Stimulated activated CD8-positive, alpha-beta memory T cell treated with anti-CD3 and anti-CD28 coated beads, Interleukin-12 subunit alpha, Interleukin-12 subunit beta, amount 100 ng/mL, for 24 hours (primary cell): ENCODE measurements around the gene BCL2L2.
"Not testable (repeated sequence)": the region's sequence is repeated elsewhere in the genome, so short reads cannot be mapped to it uniquely, and the experiment has no call there.

Experiments used
- DNase-seq: peaks from one replicate; pipeline ENCODE4 v3.0.0-alpha.2; 2020; ENCODE audit errors: extremely low read depth

BCL2L2 gene

GRCh38 chr14:23324455-23324846 is 17.8 kb downstream of the BCL2L2 start:
- DNase-seq = no peak

GRCh38 chr14:23324993-23325392 is 18.4 kb downstream of the BCL2L2 start:
- no peak for DNase-seq

- DNase-seq = not testable (repeated sequence)
These were observed 19.1 kb downstream of the BCL2L2 start for GRCh38 chr14:23325746-23326145.

- DNase-seq = no peak
These were observed 20.1 kb downstream of the BCL2L2 start for GRCh38 chr14:23326491-23327332.

DNA sequence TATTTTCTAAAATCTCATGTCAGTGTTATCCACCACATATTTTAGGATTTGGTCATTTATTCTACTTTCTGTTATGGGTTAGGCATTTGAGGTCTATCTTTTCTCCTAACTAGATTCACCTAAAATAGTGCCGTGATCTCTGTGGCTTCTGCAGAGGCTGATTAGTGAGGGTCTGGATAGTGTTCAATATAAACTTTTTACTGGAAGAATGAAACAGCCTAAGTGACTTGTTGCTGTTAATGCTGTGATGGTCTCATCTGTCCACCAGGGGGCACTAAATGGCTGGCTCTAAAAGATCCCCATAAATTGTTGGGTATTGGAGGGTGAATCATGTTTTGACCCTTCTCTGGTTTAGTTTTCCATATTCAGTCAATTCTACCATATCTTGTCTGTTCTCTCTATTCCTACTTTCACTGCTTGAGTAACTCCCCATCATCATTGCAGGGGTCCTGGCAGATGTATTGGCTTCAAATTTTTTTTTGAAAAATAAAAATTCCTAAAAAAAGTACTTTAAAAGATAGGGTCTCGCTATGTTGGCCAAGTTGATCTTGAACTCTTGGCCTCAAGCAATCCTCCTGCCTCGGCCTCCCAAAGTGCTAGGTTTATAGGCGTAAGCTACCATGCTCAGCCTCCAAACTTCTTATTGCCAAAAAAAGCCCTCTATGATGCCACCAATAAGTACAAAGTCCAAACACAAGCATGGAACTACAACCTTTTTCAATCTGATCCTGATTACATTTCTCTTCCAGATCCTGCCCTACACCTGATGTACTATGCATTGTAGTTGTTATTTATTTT is 21.5 kb downstream of the BCL2L2 start:
- DNase-seq = no peak

- no peak for DNase-seq
These were observed 29.0 kb downstream of the BCL2L2 start for GRCh38 chr14:23335623-23336022.

GRCh38 chr14:23339506-23340268 is 33.1 kb downstream of the BCL2L2 start:
- no peak for DNase-seq

DNA sequence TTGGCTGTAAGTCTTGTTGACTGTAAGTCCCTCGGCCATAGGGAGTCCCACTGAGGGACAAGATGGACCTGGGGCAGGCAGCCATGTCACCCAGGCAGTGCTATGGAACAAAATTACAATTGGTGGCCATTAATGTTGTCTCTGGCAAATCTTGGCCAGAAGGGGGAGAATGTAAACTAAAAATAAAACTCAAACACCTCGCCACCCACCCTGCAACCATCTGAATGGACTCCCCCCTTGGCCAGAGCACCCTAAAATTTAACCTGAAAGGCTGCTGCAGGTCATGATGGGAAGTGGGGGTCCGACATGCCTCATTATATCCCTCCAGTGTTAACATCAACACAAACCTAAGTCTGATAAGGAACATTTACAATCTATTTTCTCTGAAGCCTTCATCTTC is 37.8 kb downstream of the BCL2L2 start:
- no peak for DNase-seq

GRCh38 chr14:23345987-23346692 is 39.5 kb downstream of the BCL2L2 start:
- no peak for DNase-seq

- no peak for DNase-seq
These were observed 40.2 kb downstream of the BCL2L2 start for GRCh38 chr14:23346693-23347405.

- DNase-seq = no peak
These were observed 41.0 kb downstream of the BCL2L2 start for GRCh38 chr14:23347406-23348296.

- DNase-seq = no peak
These were observed 41.6 kb downstream of the BCL2L2 start for GRCh38 chr14:23348297-23348655.

DNA sequence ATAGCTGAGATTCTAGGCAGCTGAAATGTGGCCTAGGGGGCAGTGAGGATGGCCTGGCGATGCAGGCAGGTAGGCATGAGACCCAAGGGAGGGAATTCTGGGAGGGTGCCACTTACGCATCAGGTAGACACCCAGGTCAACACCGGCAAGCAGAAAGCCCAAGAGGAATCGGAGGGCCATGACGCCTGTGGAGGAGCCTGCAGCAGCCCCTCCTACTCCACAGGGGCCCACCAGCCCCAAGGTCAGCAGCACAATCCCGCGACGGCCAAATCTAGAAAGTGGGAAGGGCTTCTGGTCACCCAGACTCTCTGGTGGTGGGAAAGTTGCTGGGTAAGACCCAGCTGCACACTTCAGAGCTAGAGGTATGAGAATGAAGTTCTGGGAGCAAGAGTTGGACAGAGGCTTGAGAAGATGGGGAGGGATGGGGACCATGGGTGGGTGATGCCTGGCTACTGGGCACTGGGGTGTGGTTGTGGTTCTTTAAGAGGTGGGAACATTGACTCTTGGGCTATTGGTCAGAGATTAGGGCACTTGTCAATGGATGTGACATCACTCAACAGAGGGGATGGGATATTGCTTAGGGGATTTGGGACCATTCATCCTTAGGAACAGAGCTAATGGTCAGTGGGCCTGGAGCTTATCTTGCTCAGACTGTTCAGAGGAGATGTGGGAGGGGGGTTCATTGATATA is 42.7 kb downstream of the BCL2L2 start:
- no peak for DNase-seq

DNA sequence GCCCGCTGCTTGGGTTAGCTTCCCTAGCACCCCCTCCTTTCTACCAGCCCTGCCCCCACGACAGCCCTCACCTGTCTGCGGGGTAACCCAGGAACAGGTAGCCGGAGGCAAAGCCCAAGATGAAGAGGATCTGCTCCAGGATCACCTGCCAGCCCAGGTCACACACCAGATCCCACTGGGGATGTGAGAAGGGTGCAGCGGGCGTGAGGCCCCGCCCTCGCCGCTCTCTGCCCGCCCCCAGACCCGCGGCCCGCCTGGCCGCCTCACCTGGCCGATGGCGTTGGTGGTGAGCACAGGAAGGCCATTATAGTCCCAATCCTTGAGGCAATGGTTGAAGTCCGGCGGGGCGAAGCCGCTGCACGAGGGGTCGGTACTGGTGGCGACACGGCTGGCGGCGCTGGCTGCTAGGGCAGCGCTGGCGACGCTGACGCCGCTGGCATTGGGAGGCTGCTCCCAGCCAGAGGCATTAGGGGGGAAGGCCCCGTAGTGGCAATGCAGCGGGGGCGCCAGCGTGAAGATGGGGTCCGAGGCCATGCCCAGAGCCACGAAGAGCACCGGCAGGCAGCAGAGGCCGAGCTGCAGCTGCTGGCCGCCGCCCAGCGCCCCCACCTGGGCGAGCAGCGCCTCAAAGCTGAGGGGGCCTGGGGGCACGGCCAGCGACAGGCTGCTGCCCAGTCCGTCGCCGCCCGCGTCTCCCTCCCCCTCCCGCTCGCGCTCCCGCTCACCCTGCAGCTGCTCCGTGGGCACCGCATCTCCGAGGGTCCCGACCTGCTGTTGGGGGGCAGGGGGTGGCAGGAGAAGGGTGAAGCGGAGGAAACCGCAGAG is 45.3 kb downstream of the BCL2L2 start:
- no peak for DNase-seq

DNA sequence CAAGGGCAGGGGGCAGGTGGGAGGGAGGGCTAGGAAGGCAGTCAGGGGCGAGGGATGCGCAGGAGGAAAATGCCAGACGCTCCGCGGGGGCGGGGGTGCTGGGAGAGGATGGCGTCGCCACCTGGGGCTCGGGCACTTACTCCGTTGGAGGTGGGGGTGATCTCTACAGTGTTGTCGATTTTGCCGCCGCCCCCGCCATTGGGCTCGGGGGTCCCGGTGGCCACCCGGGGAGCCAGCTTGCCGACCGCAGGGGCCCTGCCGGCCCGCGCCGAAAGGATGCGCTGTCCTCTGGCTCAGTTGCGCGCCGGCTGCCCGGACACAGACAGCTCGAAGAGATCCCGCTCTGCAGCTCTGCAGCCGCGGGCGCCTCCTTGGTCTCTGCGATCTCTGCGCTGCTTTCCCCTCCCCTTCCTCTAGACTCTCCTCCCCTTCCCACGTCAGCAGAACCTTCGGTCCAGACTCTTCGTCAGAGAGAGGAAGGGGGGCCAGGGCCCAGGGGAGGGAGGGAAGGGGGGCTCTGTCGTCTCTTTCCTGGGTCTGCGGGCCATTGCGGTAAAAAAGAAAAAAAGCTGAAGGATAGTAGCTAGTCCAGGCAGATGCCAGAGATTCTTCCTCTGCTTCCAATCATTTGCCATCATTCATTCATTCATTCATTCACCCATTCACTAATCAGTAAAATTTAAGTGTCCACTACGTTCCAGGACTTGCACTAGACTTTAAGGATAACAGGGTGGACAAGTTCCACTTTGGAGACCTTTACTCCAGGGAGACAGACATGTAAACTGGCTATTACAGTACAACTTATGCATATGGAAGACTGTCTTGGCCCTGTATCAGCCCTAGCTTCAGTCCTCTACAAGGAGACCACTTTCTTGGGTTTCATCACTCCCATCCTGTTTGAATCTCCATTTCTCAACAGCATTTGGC is 46.1 kb downstream of the BCL2L2 start, which contains the start of gene SLC22A17:
Gene SLC22A17, minus strand, starts transcription at position 382 of the 927 bp plus-strand sequence.
- DNase-seq = no peak

- no peak for DNase-seq
These were observed 46.8 kb downstream of the BCL2L2 start for GRCh38 chr14:23353433-23353780.

DNA sequence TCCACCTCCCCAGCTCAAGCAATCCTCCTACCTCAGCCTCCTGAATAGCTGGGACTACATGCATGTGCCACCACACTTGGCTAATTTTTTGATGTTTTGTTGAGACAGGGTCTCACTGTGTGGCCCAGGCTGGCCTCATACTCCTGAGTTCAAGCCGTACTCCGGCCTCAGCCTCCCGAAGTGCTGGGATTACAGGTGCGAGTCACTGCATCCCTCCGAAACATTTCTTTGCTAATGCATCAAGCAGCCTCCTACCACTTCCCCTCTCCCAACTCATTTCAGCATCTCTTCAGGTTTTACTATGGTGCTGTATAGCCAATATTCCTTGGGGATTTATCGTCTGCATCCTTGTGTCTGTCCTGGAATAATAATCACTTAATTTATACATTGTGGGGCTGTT is 48.4 kb downstream of the BCL2L2 start:
- DNase-seq = no peak
